Ascending aorta (tissue), 2 donors: ENCODE measurements around the gene ZMAT5. TPM values are rescaled to one million over a fixed set of nuclear protein-coding genes. Genes with fewer than 3 reads are reported as not detected.

Experiments
- DNase-seq, 2 donors: peaks; one replicate each; pipeline ENCODE4 v3.0.0-alpha.2; 2019; ENCODE audit warnings: low spot score in 2 of 2
- H3K27ac ChIP-seq, 2 donors: fragments of 200-600 bp; sonication (generic); one replicate each; pipeline ENCODE4 v1.5.1; 2016 to 2017; ENCODE audit warnings: mild to moderate bottlenecking in 1 of 2
- H3K27me3 ChIP-seq: fragments of 200-600 bp; sonication (generic); one replicate; pipeline ENCODE4 v1.5.1; 2017
- H3K36me3 ChIP-seq, 2 donors: fragments of 200-600 bp; sonication (generic); one replicate each; pipeline ENCODE4 v1.5.1; 2016
- H3K4me1 ChIP-seq, 2 donors: fragments of 200-600 bp; sonication (generic); one replicate each; pipeline ENCODE4 v1.5.1; 2016 to 2017; ENCODE audit warnings: mild to moderate bottlenecking in 1 of 2
- H3K4me3 ChIP-seq, 2 donors: fragments of 200-600 bp; sonication (generic); one replicate each; pipeline ENCODE4 v1.5.1; 2016 to 2017; ENCODE audit warnings: mild to moderate bottlenecking in 1 of 2
- H3K9me3 ChIP-seq, 2 donors: fragments of 200-600 bp; sonication (generic); one replicate each; pipeline ENCODE4 v1.5.1; 2016
- CTCF ChIP-seq, 3 experiments: fragments of 200-600 bp in 2 of 3; fragments of 450-650 bp in 1 of 3; sonication (generic) in 2 of 3; IDR thresholded peaks; one replicate each; pipeline ENCODE4 v1.5.1; 2016 to 2019; ENCODE audit warnings: antibody characterized with exemption in 3 of 3, mild to moderate bottlenecking in 1 of 3, moderate library complexity in 1 of 3
- intact Hi-C: fragments of 100-400 bp; cut with DNase I; formaldehyde crosslinking; loops from one replicate; pipeline ENCODE4 v1.15.1; 2023
- total RNA-seq: library from RNA; depleted of rRNA; stranded (reverse); fragments of >200 nt; gene quantifications from one replicate; pipeline ENCODE4 v1.1.0, GENCODE V29; 2016

ZMAT5 gene
- total RNA-seq, 1 donor from 2014 or later = 59.3 TPM

DNA sequence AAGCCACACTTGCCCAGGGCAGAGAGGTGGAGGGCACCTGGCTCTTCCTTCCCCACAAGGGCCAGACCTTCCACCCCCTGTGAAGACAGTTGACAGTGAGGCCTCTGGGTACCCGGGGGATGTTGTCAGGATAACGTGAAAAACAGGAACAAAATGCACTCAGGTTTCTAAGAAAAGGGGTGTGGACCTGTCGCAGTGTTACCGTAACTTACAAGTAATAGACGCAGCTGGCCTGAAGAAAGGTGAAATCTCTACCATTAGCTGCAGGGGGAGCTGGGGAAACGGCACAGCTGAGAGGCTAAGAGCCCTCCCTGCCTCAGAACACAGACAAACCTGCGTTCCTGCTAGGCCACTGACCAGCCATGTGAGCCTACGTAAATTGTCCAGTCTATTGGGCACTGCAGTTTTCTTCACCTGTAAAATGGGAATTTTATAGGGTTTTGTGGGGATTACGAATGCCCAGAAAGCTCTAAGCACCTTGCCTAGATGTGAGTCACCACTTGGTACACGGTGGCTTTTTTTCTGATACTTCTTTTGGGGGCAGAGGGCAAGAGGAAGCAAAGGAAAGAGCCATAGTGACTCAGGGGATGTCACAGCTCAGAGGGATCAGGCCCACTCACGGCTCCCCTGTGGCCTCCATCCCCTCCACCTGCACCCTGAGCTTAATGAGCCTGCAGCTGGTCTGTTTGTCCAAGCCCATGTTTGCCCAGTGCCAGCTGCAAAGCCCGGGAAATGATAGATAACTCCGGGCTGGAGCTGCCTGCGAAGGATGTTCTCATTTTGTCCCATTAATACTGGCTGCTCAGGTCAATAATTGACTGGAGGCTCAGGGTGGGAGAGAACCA, 65.4 kb downstream of the ZMAT5 start:
- Histone ChIP-seq H3K36me3 (peaks cover 0 to under 1% of the 10 kb centered on the region in 2 donors), H3K4me3 (no peak overlapping the region), H3K4me1 (peaks cover 0 to 7% of the 10 kb centered on the region in 2 donors), H3K27ac (no peak overlapping the region), H3K9me3 (no peaks in the 10 kb centered on the region), H3K27me3 (no peaks in the 10 kb centered on the region)
- intact Hi-C loops = no loop called here
- no peak for TF ChIP-seq CTCF (IDR thresholded peaks at IDR 0.05)
- DNase-seq = no peak

GRCh38 chr22:29700900-29701154, 66.0 kb downstream of the ZMAT5 start:
- H3K27ac ChIP-seq = no peak overlapping the region
- H3K36me3 ChIP-seq = peaks cover under 1 to 4% of the 10 kb centered on the region in 2 donors
- no peak for DNase-seq
- no peak for TF ChIP-seq CTCF (IDR thresholded peaks at IDR 0.05)
- peaks cover 0 to 7% of the 10 kb centered on the region in 2 donors for H3K4me1 ChIP-seq
- intact Hi-C loops = no loop called here
- H3K4me3 ChIP-seq = no peak overlapping the region
- H3K9me3 ChIP-seq = no peaks in the 10 kb centered on the region
- H3K27me3 ChIP-seq = no peaks in the 10 kb centered on the region

DNA sequence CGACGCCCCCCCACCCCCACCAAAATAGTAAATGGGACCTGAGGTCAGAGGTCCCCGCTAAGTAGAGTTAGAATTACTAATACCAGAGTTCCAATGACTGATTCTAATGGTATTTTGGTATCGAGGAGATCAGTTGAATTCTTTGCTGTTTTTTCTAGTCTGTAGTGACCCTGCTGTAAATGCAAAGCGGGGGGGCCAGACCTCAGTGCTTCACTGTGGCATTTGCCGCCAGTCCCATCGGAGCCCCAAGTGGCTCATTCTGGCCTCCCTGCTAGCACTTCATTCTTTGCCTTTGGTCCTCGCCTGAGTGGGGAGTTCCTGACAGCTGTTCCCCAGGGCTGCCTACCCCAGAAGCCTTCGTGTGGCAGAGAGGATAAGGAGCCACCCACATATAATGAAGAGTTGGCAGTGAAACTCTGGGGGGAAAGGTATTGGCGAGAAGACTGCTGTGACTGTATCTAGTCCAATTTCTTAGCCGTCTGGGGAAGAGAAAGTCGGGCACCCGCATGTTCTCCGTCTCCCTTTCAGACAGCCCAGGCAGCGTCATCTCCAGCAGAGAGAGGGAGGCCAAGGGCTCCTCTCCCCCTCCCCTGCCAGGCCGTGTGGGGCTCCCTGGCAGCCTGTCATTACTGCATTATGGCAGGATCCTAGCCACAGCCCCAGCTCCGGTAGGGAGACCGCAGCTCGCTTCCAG, 66.5 kb downstream of the ZMAT5 start:
- peaks cover 5 to 7% of the 10 kb centered on the region in 2 donors for H3K36me3 ChIP-seq
- no peaks in the 10 kb centered on the region for H3K27me3 ChIP-seq
- H3K4me3 ChIP-seq = no peak overlapping the region
- intact Hi-C loops = no loop called here
- H3K27ac ChIP-seq = no peak overlapping the region
- no peak for DNase-seq
- H3K4me1 ChIP-seq = peaks cover 0 to 7% of the 10 kb centered on the region in 2 donors
- no peaks in the 10 kb centered on the region for H3K9me3 ChIP-seq
- no peak for TF ChIP-seq CTCF (IDR thresholded peaks at IDR 0.05)

GRCh38 chr22:29697853-29698598, 68.8 kb downstream of the ZMAT5 start:
- H3K36me3 ChIP-seq = peaks cover 16 to 22% of the 10 kb centered on the region in 2 donors

More at GRCh38 chr22:29697853-29698598, 68.8 kb downstream of the ZMAT5 start:
- no peaks in the 10 kb centered on the region for H3K9me3 ChIP-seq
- peaks cover 0 to 1% of the 10 kb centered on the region in 2 donors for H3K4me1 ChIP-seq
- intact Hi-C loops = no loop called here
- no peaks in the 10 kb centered on the region for H3K27me3 ChIP-seq
- no peak for TF ChIP-seq CTCF (IDR thresholded peaks at IDR 0.05)
- no peak overlapping the region for H3K4me3 ChIP-seq
- no peak overlapping the region for H3K27ac ChIP-seq
- no peak for DNase-seq
